ENCODE results near the gene BCCIP. TPM values are rescaled to one million over a fixed set of nuclear protein-coding genes. Genes with fewer than 3 reads are reported as not detected.

BCCIP gene
- total RNA-seq, 1 experiment from 2014 or later = 159 TPM

DNA sequence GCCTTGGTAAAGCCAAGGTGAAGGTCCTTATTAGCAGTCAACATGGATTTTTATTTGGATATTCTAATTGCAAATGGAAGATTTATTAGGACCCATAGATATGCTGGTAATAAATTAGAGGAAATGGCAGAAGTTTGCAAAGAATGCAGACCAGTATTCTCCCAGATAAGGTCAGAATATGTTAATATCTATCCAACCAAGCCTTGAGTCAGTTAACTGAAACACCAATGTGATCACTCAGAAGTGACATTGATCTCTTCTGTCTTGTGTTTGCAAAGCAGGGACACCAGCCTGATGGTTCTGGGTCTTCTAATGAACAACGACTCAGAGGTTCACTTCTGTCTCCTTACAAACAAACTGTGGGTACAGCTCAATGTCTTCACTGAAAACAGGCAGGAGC is 21.8 kb upstream of the BCCIP start (continued):
- TF ChIP-seq, protein P1, sequence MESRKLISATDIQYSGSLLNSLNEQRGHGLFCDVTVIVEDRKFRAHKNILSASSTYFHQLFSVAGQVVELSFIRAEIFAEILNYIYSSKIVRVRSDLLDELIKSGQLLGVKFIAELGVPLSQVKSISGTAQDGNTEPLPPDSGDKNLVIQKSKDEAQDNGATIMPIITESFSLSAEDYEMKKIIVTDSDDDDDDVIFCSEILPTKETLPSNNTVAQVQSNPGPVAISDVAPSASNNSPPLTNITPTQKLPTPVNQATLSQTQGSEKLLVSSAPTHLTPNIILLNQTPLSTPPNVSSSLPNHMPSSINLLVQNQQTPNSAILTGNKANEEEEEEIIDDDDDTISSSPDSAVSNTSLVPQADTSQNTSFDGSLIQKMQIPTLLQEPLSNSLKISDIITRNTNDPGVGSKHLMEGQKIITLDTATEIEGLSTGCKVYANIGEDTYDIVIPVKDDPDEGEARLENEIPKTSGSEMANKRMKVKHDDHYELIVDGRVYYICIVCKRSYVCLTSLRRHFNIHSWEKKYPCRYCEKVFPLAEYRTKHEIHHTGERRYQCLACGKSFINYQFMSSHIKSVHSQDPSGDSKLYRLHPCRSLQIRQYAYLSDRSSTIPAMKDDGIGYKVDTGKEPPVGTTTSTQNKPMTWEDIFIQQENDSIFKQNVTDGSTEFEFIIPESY (IDR thresholded peaks at IDR 0.05; ENCODE audit: extremely low read depth, insufficient replicate concordance, low read length) = no peak

DNA sequence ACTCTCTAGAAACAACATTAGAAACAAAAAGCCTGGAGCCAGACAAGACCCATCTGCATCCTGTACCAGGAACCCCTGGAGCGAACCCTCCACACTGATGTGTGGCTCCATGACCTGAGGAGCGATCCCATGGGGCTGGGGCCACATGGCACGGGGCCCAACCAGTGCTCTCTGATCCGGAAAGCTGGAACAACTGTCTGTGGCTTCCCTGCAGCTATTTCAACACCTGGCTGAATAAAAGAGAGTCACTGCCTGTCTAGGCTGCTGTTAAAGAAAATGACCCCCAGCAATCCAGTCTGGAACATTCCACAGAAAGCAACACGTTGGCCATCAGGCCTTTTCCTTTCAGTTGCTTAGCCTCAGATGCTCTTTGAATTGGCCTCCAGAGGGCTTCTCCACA is 21.2 kb upstream of the BCCIP start:
- Histone ChIP-seq H3K4me1 (ENCODE audit: control insufficient read depth in 1 of 2, insufficient read depth in 2 of 2, low read length in 2 of 2) (no peaks in the 10 kb centered on the region), H3K9ac (ENCODE audit: low read length) (no peak overlapping the region), H3K27ac (ENCODE audit: low read depth, low read length) (no peak overlapping the region), H3K9me2 (ENCODE audit: insufficient read depth) (no peaks in the 10 kb centered on the region), H3K4me3 (replicated peaks in 1 of 2; ENCODE audit: low read depth in 1 of 2, low read length in 2 of 2) (no peak overlapping the region), H3K9me3 (ENCODE audit: control insufficient read depth in 1 of 2, insufficient read depth in 1 of 2, low read depth in 1 of 2, low read length in 2 of 2) (no peaks in the 10 kb centered on the region), H3K27me3 (ENCODE audit: insufficient read depth, low read length) (no peaks in the 10 kb centered on the region), H3K79me2 (ENCODE audit: insufficient read depth, low read length) (no peaks in the 10 kb centered on the region), H3K4me2 (ENCODE audit: low read length) (no peak overlapping the region), H3K36me3 (ENCODE audit: control insufficient read depth in 1 of 2, insufficient read depth in 2 of 2, low read length in 2 of 2) (peaks cover 0 to 3% of the 10 kb centered on the region in 2 experiments; a peak in 2 of 4 replicates), H2AFZ (ENCODE audit: low read depth, low read length, poor library complexity, severe bottlenecking) (no peak overlapping the region), H4K20me1 (ENCODE audit: insufficient read depth) (no peaks in the 10 kb centered on the region)
- BruUV-seq (replicated peaks) = no TSS peak
- ChIA-PET RAD21 (ENCODE audit: low non-redundant PET in 1 of 2, low total read pairs in 2 of 2, uncharacterized antibody in 2 of 2, unreplicated experiment in 2 of 2) (no interaction called here), CTCF (no interaction called here), POLR2A (no interaction called here)
- ATAC-seq = no peak
- no peak for TF ChIP-seq JUND (IDR thresholded peaks at IDR 0.05)
- no peak for TF ChIP-seq EZH2phosphoT487 (IDR thresholded peaks at IDR 0.05; ENCODE audit: borderline replicate concordance)
- TF ChIP-seq RAD21 (IDR thresholded peaks at IDR 0.05; ENCODE audit: low read depth) = no peak
- no peak for TF ChIP-seq ELF1 (IDR thresholded peaks at IDR 0.05; ENCODE audit: borderline replicate concordance, low read depth)
- TF ChIP-seq CEBPB (IDR thresholded peaks at IDR 0.05; ENCODE audit: low read depth) = no peak
- TF ChIP-seq ZFX (IDR thresholded peaks at IDR 0.05) = no peak
- TF ChIP-seq SP1 (IDR thresholded peaks at IDR 0.05; ENCODE audit: low read depth) = no peak
- TF ChIP-seq POLR2AphosphoS5 (IDR thresholded peaks at IDR 0.05; ENCODE audit: low read depth, low read length) = no peak
- TF ChIP-seq, protein P2, sequence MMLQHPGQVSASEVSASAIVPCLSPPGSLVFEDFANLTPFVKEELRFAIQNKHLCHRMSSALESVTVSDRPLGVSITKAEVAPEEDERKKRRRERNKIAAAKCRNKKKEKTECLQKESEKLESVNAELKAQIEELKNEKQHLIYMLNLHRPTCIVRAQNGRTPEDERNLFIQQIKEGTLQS (IDR thresholded peaks at IDR 0.05) = no peak
- TF ChIP-seq SIN3A (IDR thresholded peaks at IDR 0.05; ENCODE audit: low read depth) = no peak
- no peak for TF ChIP-seq EGR1 (IDR thresholded peaks at IDR 0.05; ENCODE audit: low read depth)
- TF ChIP-seq, protein P3, sequence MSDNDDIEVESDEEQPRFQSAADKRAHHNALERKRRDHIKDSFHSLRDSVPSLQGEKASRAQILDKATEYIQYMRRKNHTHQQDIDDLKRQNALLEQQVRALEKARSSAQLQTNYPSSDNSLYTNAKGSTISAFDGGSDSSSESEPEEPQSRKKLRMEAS (IDR thresholded peaks at IDR 0.05) = no peak
- TF ChIP-seq POLR2A (IDR thresholded peaks at IDR 0.05; ENCODE audit: borderline replicate concordance, extremely low read depth, insufficient read depth, insufficient read length) = no peak
- no peak for TF ChIP-seq FOSL1 (IDR thresholded peaks at IDR 0.05; ENCODE audit: low read depth)
- TF ChIP-seq EZH2 (IDR thresholded peaks at IDR 0.05) = no peak
- DNase-seq (ENCODE audit: low read depth, low spot score) = no peak
- intact Hi-C loops (cut with micrococcal nuclease) = no loop called here

All from HCT116 (cell line).